ENCODE measurements around the gene OR9G4.

Gene OR9G4

DNA sequence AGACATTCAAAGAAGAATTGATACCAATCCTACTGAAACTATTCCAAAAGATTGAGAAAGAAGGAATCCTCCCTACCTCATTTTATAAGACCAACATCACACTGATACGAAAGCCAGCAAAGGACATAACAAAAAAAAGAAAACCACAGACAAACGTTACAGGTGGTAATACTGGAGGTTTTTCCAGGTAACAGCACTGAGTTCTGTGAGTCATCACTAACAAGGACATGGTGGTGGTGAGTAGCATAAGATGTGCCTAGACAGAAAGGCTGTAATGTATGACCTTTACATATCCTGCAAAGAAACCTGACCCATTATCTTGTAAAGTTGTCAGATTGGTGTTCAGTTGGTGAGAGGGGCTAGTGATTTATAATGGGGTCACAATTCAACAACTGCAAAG is 34.3 kb downstream of the OR9G4 start:
- Histone ChIP-seq H3K9ac (ENCODE audit: low read length in 2 of 2) (no peak overlapping the region), H3K4me1 (ENCODE audit: control insufficient read depth, insufficient read depth, low read length) (no peaks in the 10 kb centered on the region), H3K36me3 (ENCODE audit: control insufficient read depth in 2 of 2, insufficient read depth in 2 of 2, low read length in 2 of 2) (no peaks in the 10 kb centered on the region), H3K27me3 (ENCODE audit: control insufficient read depth in 1 of 2, insufficient read depth in 2 of 2, low read length in 2 of 2) (no peaks in the 10 kb centered on the region), H3K4me3 (ENCODE audit: low read length in 2 of 2) (no peak overlapping the region), H3K27ac (ENCODE audit: low read length) (no peak overlapping the region), H3K9me3 (ENCODE audit: control insufficient read depth in 2 of 2, low read length in 2 of 2) (no peaks in the 10 kb centered on the region)

DNA sequence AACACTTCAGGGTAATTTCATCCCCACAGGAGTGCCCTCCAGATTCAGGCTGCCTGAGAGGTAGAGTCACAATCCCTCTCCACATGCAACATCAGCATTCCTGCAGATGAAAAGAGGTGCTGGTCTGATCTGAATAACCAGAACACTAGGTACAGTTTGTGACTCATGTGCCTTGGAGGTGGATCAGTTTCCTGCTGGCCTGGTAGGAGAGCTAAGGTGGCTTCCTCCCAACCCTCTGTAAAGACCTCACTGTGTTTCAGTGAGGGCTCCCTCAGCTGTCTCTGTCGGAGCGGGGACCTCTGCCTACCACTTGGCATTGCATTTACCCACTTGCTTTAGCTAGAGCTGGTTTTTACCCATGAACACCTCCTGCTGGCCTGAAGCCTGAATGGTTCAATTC is 42.0 kb downstream of the OR9G4 start:
- H3K36me3 ChIP-seq (ENCODE audit: control insufficient read depth in 2 of 2, insufficient read depth in 2 of 2, low read length in 2 of 2): no peaks in the 10 kb centered on the region
- no peak overlapping the region for H3K27ac ChIP-seq (ENCODE audit: low read length)
- no peaks in the 10 kb centered on the region for H3K27me3 ChIP-seq (ENCODE audit: control insufficient read depth in 1 of 2, insufficient read depth in 2 of 2, low read length in 2 of 2)
- H3K4me1 ChIP-seq (ENCODE audit: control insufficient read depth, insufficient read depth, low read length): no peaks in the 10 kb centered on the region
- peaks cover 0 to 3% of the 10 kb centered on the region in 2 donors for H3K9me3 ChIP-seq (ENCODE audit: control insufficient read depth in 2 of 2, low read length in 2 of 2)
- no peak overlapping the region for H3K9ac ChIP-seq (ENCODE audit: low read length in 2 of 2)
- H3K4me3 ChIP-seq (ENCODE audit: low read length in 2 of 2): no peak overlapping the region

DNA sequence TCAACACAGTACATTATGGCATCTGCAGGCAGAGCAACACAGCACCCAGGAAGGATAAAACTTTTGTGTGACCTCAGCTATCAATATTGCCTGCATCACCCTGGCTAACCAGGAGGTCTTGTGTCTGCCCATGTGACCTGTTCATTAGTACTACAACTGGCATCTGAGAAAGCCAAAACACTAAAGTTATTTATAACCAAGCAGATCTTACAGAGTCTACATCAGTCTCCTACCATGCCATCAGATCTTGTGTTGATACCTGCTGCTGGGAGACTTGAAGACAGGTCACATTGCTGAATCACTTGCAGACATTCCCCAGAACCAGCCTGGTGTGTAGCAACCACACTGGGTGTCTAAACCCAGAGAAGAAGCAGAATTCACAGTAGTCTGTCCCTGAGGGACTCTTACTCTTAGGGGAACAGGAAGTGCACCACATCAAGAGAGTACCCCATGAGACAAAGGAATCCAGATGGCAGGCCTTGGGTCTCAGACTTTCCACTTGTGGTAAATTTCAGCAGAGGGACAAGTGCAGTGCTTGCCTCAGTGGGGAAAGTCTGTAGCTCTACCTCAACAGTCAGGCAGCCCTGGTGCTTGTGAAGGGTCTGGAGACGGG is 42.6 kb downstream of the OR9G4 start:
- peaks cover 0 to 3% of the 10 kb centered on the region in 2 donors for H3K9me3 ChIP-seq (ENCODE audit: control insufficient read depth in 2 of 2, low read length in 2 of 2)
- no peak overlapping the region for H3K4me3 ChIP-seq (ENCODE audit: low read length in 2 of 2)
- H3K9ac ChIP-seq (ENCODE audit: low read length in 2 of 2): no peak overlapping the region
- no peaks in the 10 kb centered on the region for H3K36me3 ChIP-seq (ENCODE audit: control insufficient read depth in 2 of 2, insufficient read depth in 2 of 2, low read length in 2 of 2)
- no peaks in the 10 kb centered on the region for H3K27me3 ChIP-seq (ENCODE audit: control insufficient read depth in 1 of 2, insufficient read depth in 2 of 2, low read length in 2 of 2)
- H3K4me1 ChIP-seq (ENCODE audit: control insufficient read depth, insufficient read depth, low read length): no peaks in the 10 kb centered on the region
- H3K27ac ChIP-seq (ENCODE audit: low read length): no peak overlapping the region

DNA sequence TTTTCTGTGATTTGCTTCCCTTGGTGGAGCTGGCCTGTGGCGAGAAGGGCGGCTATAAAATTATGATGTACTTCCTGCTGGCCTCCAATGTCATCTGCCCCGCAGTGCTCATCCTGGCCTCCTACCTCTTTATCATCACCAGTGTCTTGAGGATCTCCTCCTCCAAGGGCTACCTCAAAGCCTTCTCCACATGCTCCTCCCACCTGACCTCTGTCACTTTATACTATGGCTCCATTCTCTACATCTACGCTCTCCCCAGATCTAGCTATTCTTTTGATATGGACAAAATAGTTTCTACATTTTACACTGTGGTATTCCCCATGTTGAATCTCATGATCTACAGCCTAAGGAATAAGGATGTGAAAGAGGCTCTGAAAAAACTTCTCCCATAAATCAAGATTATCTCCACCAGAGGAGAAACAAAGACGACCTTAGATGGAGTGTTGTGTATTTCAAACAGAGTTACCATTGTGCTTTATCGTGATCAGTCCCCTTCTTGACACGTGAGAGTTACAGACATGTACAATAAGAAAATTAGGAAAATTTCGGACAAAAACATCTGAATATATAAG is 47.5 kb downstream of the OR9G4 start:
- H3K36me3 ChIP-seq (ENCODE audit: control insufficient read depth in 2 of 2, insufficient read depth in 2 of 2, low read length in 2 of 2): no peaks in the 10 kb centered on the region
- no peaks in the 10 kb centered on the region for H3K4me1 ChIP-seq (ENCODE audit: control insufficient read depth, insufficient read depth, low read length)
- no peaks in the 10 kb centered on the region for H3K27me3 ChIP-seq (ENCODE audit: control insufficient read depth in 1 of 2, insufficient read depth in 2 of 2, low read length in 2 of 2)
- H3K9me3 ChIP-seq (ENCODE audit: control insufficient read depth in 2 of 2, low read length in 2 of 2): no peaks in the 10 kb centered on the region
- no peak overlapping the region for H3K4me3 ChIP-seq (ENCODE audit: low read length in 2 of 2)
- H3K27ac ChIP-seq (ENCODE audit: low read length): no peak overlapping the region
- no peak overlapping the region for H3K9ac ChIP-seq (ENCODE audit: low read length in 2 of 2)

DNA sequence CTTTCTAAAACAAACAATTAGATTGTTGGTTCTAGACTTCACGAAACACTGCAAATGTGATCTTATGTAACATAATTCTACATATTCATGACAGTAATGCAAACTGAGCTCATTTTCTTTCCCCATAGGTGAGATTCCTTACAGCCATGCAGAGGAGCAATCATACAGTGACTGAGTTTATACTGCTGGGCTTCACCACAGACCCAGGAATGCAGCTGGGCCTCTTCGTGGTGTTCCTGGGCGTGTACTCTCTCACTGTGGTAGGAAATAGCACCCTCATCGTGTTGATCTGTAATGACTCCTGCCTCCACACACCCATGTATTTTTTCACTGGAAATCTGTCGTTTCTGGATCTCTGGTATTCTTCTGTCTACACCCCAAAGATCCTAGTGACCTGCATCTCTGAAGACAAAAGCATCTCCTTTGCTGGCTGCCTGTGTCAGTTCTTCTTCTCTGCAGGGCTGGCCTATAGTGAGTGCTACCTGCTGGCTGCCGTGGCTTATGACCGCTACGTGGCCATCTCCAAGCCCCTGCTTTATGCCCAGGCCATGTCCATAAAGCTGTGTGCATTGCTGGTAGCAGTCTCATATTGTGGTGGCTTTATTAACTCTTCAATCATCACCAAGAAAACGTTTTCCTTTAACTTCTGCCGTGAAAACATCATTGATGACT is 48.1 kb downstream of the OR9G4 start:
- Histone ChIP-seq H3K36me3 (ENCODE audit: control insufficient read depth in 2 of 2, insufficient read depth in 2 of 2, low read length in 2 of 2) (no peaks in the 10 kb centered on the region), H3K9ac (ENCODE audit: low read length in 2 of 2) (no peak overlapping the region), H3K4me3 (ENCODE audit: low read length in 2 of 2) (no peak overlapping the region), H3K27me3 (ENCODE audit: control insufficient read depth in 1 of 2, insufficient read depth in 2 of 2, low read length in 2 of 2) (no peaks in the 10 kb centered on the region), H3K4me1 (ENCODE audit: control insufficient read depth, insufficient read depth, low read length) (no peaks in the 10 kb centered on the region), H3K27ac (ENCODE audit: low read length) (no peak overlapping the region), H3K9me3 (ENCODE audit: control insufficient read depth in 2 of 2, low read length in 2 of 2) (no peaks in the 10 kb centered on the region)

DNA sequence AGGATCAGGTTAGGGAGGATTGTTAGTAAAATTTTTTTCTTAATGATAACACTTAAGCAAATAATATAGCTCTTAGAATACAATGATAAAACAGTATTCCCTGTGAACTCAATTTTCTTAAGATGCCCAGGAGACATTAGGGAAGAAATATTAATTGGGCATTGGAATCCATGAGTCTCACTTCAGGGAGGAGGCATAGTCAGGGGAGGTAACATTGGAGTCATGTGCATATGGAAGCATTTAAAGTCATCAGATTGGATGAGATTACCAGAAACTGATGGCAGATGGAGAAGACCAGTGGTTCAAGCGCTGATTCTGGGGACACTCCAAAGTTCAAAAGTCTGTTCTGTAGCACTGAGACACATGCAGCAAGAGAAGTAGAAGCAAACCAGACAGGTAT is 49.7 kb downstream of the OR9G4 start, which contains the start of gene OR9G1:
Gene OR9G1, plus strand, starts transcription at position 301 of the 400 bp plus-strand sequence. CDS start 1,293 bp downstream, outside the sequence.
- Histone ChIP-seq H3K27me3 (ENCODE audit: control insufficient read depth in 1 of 2, insufficient read depth in 2 of 2, low read length in 2 of 2) (no peaks in the 10 kb centered on the region), H3K4me1 (ENCODE audit: control insufficient read depth, insufficient read depth, low read length) (no peaks in the 10 kb centered on the region), H3K9ac (ENCODE audit: low read length in 2 of 2) (no peak within 1 kb of the TSS), H3K4me3 (ENCODE audit: low read length in 2 of 2) (no peak within 1 kb of the TSS), H3K27ac (ENCODE audit: low read length) (no peak within 1 kb of the TSS), H3K9me3 (ENCODE audit: control insufficient read depth in 2 of 2, low read length in 2 of 2) (no peaks in the 10 kb centered on the region), H3K36me3 (ENCODE audit: control insufficient read depth in 2 of 2, insufficient read depth in 2 of 2, low read length in 2 of 2) (no peaks in the 10 kb centered on the region)

DNA sequence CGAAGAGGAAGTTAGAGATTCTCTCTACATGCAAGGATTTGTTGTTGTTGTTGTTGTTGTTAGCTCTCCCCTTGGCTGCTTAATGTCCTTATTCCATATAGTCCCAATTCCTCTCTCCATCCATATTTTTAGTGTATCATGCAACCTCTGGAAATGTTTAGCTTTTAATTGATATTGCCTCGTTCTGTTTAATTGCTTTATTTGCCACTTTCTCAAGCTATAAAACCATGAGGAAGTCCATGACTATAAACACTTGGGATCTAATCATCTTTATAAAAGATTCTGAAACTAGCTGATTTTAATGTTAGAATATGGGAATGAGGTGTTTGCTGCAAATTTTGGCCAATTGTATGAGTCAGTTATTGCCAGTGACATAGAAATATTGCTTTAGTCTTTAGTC is 55.1 kb downstream of the OR9G4 start:
- no peak overlapping the region for H3K27ac ChIP-seq (ENCODE audit: low read length)
- H3K4me3 ChIP-seq (ENCODE audit: low read length in 2 of 2): no peak overlapping the region
- no peak overlapping the region for H3K9ac ChIP-seq (ENCODE audit: low read length in 2 of 2)
- no peaks in the 10 kb centered on the region for H3K9me3 ChIP-seq (ENCODE audit: control insufficient read depth in 2 of 2, low read length in 2 of 2)
- no peaks in the 10 kb centered on the region for H3K4me1 ChIP-seq (ENCODE audit: control insufficient read depth, insufficient read depth, low read length)
- no peaks in the 10 kb centered on the region for H3K36me3 ChIP-seq (ENCODE audit: control insufficient read depth in 2 of 2, insufficient read depth in 2 of 2, low read length in 2 of 2)
- no peaks in the 10 kb centered on the region for H3K27me3 ChIP-seq (ENCODE audit: control insufficient read depth in 1 of 2, insufficient read depth in 2 of 2, low read length in 2 of 2)
